TTC549 (cell line): ENCODE measurements around the gene GDPD5.

ENCODE experiments used
- FAIRE-seq: peaks from 2 replicates; lab custom pipeline; 2012; peaks lifted over from hg19 to GRCh38; lab: Jason Lieb, UNC

GDPD5 gene

GRCh38 chr11:75491465-75491864 is 34.3 kb downstream of the GDPD5 start:
- no peak for FAIRE-seq

- FAIRE-seq, result no peak
Measured at GRCh38 chr11:75490221-75491181, 35.2 kb downstream of the GDPD5 start.

- no peak for FAIRE-seq
Measured at GRCh38 chr11:75487365-75487764, 38.4 kb downstream of the GDPD5 start.

GRCh38 chr11:75485742-75486141 is 40.0 kb downstream of the GDPD5 start:
- no peak for FAIRE-seq

GRCh38 chr11:75482931-75483469 is 42.7 kb downstream of the GDPD5 start:
- no peak for FAIRE-seq

GRCh38 chr11:75481922-75482606 is 43.7 kb downstream of the GDPD5 start:
- no peak for FAIRE-seq

GRCh38 chr11:75481223-75481921 is 44.4 kb downstream of the GDPD5 start:
- FAIRE-seq, result no peak

GRCh38 chr11:75480185-75481175 is 45.3 kb downstream of the GDPD5 start:
- FAIRE-seq, result no peak

GRCh38 chr11:75479597-75480145 is 46.1 kb downstream of the GDPD5 start:
- no peak for FAIRE-seq

- FAIRE-seq, result no peak
Measured at GRCh38 chr11:75478783-75479596, 46.8 kb downstream of the GDPD5 start.

- no peak for FAIRE-seq
Measured at GRCh38 chr11:75477614-75477935, 48.2 kb downstream of the GDPD5 start.

GRCh38 chr11:75476739-75477613 is 48.8 kb downstream of the GDPD5 start:
- no peak for FAIRE-seq

GRCh38 chr11:75475767-75476650 is 49.7 kb downstream of the GDPD5 start:
- FAIRE-seq, result no peak

GRCh38 chr11:75474878-75475766 is 50.6 kb downstream of the GDPD5 start:
- FAIRE-seq, result no peak

- no peak for FAIRE-seq
Measured at GRCh38 chr11:75474240-75474639, 51.5 kb downstream of the GDPD5 start.

- FAIRE-seq, result no peak
Measured at GRCh38 chr11:75473684-75474083, 52.1 kb downstream of the GDPD5 start.

GRCh38 chr11:75472081-75472732 is 53.5 kb downstream of the GDPD5 start:
- FAIRE-seq, result no peak
